Measurements from ENCODE around the gene CD164L2.

Gene CD164L2

GRCh38 chr1:27381969-27382762, 967 bp downstream of the CD164L2 start:
- no peak for DNase-seq

- DNase-seq: no peak
Measured at GRCh38 chr1:27380766-27381733, 2.1 kb downstream of the CD164L2 start.

GRCh38 chr1:27380224-27380623, 2.9 kb downstream of the CD164L2 start:
- DNase-seq: no peak

DNA sequence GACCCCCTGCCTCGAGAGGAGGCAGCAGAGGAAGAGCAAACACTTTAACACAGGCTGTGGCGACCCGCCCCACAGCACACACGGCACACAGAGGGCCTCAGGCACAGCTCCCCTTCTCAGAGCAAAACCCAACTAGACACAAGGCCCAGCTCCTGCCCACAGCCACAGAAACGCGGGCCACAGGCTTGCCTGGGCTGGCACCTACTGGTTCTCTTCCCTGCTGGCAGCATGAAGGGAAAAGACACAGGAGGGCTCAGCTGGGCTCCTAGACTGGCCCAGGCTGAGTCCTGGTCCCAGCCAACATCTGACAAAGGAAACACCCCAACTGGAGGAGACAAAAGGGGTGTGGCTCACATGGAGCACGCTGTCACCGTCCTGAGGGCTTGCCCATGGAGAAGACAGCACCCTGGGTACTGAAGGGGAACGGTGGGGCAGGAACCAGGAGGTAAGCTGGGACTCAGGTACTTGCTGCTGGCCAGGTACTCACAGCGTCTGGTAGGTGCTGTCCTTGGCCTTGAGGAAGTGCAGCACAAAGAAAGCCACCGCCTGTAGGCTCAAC, 3.5 kb downstream of the CD164L2 start:
- no peak for DNase-seq

GRCh38 chr1:27377760-27378495, 5.2 kb downstream of the CD164L2 start:
- DNase-seq: no peak

GRCh38 chr1:27374362-27375086, 8.6 kb downstream of the CD164L2 start, which contains the start of gene FCN3:
TSS of gene FCN3 (minus strand) at chr1:27374824. CDS start at chr1:27374818, 6 bp downstream.
- DNase-seq: no peak

GRCh38 chr1:27372808-27373690, 10.1 kb downstream of the CD164L2 start:
- DNase-seq: no peak

DNA sequence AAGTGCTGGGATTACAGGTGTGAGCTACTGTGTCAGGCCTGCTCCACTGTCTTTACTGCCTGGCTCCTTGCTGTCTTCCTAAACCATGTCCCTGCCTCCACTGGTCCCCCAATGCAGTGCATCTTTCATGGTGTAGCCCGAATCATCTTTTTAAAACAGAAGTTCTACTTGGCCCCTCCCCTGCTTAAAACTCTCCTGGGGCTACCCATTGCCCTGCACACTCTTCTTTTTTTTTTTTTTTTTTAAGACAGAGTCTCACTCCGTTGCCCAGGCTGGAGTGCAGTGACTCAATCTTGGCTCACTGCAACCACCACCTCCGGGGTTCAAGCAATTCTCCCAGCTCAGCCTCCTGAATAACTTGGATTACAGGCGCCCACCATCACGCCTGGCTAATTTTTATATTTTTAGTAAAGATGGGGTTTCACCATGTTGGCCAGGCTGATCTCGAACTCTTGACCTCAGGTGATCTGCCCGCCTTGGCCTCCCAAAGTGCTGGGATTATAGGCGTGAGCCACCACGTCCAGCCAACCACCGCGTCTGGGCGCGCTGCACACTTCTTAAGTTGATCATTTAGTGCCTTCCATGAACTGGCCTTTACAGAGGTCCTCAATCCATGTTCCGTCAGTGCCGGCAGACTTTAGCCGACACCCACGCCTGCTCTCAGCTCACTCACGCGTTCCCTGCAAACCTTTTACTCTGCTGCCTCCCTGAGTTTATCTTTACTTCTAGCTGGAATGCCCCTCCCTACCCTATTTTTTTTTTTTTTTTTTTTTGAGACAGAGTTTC, 10.9 kb downstream of the CD164L2 start:
- DNase-seq: no peak

DNA sequence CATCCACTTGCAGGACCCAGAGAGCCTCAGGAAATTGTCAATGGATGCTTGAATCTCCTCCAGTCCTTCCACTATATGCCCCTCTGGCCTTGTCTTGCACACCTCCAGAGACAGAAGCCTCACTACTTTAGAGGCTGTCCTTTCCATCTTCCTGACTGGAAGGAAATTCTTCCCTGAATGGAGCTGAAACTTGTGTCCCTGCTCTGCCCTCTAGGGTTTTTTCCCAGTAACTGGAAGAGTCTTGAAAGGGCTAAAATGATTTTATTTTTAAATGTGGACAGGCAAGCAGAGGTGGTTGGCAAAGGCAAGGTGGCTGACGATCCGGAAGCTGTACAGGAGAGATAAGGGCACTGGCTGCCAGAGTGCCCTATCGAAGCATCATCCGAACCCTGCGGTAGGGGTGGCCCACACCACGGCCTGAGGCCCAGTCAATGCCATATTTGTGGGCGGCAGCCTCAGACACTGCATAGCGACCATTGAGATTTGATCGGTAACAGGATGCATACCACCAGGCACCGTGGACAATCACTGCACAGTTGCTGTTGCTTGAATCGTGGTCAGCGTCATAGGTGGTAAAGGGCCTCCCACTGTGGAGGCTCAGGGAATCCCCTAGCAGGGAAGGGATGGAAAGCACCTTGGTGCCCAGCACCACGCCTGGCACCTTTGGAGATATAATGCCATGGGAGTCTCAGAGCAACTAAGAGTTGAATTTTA, 14.1 kb downstream of the CD164L2 start:
- no peak for DNase-seq

DNA sequence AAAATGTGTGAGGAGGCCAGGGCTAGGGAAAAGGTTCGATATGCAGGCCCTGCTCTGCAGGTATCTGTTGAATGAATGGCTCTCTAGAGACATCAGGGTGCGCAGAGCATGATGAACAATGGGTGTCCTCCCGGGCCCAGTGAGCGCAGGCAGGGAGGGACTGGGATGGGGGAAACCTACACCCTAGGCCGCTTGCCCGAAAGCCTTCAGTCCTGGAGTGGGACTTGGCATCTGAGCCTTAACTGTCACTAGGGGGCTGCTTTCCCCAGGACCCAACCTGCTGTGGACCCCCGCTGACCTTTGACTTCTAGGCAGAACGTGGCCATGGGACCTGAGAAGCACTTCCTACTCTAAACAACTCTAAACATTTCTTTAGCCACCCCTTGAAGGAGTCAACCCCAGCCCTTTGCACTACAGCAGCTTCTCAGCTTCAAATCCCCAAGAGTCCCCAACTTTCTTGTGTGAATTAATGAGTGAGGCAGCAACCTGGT, 15.9 kb downstream of the CD164L2 start:
- no peak for DNase-seq

- peak; percentile 87 for DNase-seq
Measured at GRCh38 chr1:27366411-27367159, 16.5 kb downstream of the CD164L2 start, which contains the start of gene MAP3K6. TSS of gene MAP3K6 (minus strand) at chr1:27366961. CDS start at chr1:27366597, 364 bp downstream.

GRCh38 chr1:27366113-27366410, 17.1 kb downstream of the CD164L2 start:
- peak; percentile 88 for DNase-seq

DNA sequence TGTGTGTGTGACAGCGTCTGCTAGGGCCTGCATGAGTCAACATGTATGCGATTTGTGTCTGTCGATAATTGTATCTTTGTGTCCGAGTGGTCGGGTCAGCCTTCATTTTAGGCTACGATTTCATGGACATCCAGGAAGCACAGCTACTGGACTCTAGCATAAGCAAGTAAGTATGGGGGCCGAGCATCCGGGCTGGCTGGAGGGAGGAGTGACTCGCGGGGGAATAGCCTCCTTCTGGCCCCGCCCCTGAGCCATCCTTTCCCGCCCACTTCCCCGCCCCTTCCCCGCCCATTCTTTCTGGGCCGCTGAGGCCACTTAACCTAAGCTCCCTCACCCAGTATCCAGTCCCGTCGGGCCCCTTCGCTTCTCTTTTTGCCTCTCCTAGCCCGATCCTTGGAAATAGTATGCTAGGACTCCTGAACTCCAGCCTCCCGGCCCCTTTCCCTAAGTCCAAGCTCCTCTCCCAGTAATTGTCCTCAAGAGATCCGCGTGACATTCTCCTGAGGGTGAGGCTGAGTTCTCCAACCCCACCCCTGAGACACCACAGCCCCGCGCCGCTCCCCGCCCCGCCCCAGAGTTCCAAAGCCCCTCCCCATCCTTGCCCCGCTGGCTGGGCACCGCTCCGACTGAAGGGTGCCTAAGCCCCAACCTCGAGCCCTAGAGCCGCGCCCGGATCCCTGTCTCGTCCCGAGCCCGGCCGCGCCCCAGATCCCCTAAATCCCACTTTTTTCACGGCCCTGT, 17.6 kb downstream of the CD164L2 start:
- DNase-seq: peak; percentile 95

GRCh38 chr1:27364696-27365371, 18.3 kb downstream of the CD164L2 start:
- no peak for DNase-seq

GRCh38 chr1:27363766-27364695, 19.1 kb downstream of the CD164L2 start:
- DNase-seq: no peak

GRCh38 chr1:27361553-27361952, 21.6 kb downstream of the CD164L2 start:
- no peak for DNase-seq
